HG02678 (cell line): ENCODE measurements around the gene RADIL.

ENCODE experiments used
- ATAC-seq: cut with Tn5 transposase; IDR thresholded peaks from one replicate; pipeline ENCODE4 v1.9.1; 2021; ENCODE audit warnings: mild to moderate bottlenecking, moderate library complexity; ENCODE audit not compliant: unreplicated experiment

RADIL gene

DNA sequence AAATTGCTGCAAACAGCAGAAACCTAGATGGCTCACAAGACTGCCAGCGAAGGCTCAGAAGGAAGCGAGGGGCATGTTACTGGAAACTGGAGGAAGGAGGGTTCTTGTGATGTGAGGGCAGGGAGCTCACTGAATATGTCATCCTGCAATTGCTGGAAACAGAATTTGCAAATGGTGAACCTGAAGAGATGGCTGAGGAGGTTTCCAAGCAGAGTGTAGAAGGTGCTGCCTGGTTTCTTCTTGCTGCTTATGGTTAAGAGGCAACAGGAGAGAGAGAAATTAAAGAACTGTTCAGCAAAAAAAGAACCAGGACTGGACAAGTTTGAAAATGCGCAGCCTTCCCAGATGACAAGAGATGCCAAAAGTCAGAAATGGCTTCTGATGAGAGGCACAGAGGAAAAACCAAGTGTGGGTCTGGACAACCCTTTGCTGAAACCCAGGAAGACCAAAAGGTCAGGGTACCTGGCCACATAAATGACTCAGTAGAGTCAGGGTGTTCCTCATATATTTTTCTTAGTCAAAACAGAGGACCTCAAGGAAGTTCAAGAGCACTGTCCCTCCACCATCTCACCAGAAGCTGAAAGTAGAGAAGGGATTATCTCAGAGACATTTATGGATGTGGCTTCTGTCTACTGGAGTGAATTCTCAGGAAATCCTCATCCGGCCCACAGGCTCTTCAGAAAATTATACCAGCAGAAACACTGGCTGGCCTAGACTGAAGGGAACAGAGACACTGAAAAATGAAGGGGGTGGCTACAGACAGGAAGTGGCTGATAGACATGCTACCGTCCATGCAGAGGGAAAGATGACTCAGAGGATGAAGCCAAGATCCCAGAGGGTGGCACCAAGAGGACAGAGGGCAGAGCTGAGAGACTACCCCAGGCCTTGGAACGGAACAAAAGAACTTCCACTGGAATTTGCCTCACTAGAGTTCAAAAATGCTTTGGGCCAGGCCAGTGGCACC, 31.8 kb downstream of the RADIL start:
- ATAC-seq = no peak

DNA sequence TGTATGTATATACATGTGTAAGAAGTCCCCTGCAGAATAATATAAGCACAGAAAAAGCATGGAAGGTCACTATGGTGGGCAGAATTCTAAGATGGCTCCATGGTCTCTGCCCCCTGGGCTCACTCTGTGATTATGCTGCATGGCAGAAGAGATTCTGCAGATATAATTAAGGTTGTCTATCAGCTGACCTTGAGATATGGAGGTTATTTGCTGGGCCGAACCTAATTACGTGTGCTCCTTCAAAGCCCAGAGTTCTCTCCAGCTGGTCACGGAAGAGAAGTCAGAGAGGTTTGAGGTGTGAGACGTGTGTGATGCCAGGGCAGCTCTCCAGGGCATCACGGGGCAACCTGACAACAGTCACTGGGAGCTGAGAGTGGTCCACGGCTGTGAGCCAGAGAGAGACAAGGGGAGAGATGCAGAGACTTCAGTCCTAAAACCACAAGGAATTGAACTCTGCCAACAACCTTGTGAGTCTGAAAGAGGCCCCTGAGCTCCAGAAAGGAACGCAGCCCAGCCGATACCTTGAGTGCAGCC, 33.2 kb downstream of the RADIL start:
- ATAC-seq = no peak

DNA sequence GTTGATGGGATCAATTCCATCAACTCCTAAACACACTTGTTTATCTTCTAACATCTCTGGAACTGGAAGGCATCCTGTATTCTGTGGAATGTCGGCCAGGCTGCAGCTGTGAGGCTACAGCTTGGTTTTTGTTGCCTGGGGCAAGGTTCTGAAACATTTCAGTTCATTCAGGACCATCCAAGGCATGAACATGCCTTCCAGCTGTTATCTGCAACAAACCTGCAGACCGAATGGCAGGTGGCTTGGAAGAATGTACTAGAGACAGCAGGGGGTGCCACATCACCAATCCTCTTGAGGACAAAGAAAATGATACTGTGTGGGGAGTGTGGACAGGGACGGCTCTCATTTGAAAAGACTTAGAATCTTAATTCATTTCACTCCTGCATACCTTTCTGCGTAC, 34.1 kb downstream of the RADIL start:
- no peak for ATAC-seq

DNA sequence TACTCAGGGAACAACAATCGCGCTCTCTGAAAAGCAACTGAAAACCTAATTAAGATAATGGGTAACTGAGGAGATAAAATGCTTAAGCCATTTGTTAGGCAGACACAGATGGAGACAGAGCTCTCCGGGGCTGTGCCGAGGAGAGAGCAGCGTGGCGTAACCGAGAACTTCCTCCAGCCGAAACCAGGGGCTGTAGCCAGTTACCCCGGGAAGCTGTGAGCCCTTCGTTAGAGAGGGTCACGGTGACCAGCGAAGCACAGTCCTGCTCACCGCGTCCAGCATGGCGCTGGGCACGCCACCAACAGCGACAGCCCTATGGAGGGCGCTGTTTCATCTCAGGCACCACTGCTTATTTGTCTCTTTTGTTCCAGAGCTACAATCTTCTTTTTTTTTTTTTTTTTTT, 37.8 kb downstream of the RADIL start:
- ATAC-seq = no peak

DNA sequence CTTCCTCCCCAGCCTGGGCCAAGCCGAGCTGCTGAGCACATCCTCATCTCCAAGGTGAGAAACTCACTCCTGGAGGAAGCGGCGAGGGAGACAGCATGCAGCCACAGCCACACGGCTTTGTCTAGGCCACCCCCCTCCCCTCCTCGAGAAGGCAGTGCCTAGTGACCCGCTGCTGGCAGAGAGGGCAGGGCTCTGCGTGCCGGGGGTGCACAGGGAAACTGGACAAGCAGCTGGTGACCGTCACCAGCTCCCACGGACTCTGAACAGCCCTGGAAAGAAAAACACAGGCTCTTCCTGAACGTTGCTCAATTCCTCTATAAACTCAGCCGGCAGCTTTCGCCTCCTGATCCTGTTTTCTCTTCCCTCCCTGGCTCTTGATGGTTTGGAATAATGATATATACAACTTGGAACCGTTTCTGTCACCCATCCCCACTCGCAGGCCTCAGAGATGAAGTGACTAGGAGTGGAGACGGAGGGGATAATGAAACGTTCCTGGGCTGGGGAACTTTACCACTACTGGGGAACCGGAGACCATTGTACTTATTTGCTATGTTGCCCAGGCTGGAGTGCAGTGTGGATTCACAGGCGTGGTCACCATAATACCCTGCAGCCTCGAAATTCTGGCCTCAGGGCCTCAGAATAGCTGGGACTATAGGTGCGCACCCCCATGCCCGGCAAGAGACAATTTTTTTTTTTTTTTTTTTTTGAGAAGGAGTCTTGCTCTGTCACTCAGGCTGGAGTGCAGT, 41.0 kb downstream of the RADIL start:
- no peak for ATAC-seq

DNA sequence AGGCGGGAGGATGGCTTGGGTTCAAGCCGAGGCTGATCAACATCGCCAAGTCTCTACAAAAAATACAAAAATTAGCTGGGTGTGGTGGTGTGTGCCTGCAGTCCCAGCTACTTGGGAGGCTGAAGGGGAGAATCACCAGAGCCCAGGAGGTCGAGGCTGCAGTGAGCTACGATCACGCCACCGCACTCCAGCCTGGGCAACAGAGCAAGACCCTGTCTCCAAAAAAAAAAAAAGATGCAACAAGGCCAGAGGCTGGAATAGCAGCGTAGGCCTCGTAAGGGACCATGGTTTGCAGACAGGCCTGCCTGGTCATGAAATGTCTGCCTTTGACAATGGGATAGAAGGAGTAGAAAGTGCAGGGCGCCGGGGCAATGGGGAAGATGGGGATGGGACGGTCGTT, 41.7 kb downstream of the RADIL start:
- no peak for ATAC-seq

DNA sequence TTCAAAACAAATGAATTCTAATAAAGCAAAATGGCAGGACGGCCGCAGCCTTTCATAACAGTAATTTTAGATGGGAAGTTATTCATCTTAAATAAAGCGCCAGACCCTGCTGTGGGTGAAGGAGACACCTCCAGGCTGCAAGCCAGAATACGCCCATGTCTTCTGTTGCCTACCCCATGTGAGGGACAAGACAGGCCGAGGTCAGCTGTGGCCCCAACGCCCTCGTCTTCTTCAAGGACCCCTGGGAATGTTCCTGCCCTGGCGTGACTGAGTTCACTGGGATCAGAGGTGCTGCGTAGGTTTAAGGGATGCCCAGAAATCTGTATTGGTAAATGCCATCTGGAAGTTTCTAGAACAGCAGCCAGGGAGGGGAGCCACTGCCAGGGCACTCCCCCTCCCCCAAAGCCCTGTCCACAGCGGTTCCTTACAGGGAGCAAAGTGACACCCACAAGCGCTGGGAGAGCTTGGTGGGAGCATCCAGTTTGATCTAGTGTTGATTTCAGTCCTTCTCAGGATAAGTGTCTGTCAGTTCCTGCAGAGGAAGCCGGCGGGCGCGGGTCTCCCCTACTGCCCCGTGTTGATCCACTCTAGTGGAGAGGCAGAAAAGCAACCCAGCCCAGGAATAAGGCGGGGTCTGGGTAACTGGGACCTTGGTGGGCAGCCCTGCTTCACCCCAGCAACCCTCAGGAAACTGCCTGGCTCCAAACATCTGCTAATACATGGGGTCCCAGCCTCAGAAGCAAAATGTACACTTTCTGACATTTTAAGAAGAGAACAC, 42.3 kb downstream of the RADIL start:
- ATAC-seq = no peak

DNA sequence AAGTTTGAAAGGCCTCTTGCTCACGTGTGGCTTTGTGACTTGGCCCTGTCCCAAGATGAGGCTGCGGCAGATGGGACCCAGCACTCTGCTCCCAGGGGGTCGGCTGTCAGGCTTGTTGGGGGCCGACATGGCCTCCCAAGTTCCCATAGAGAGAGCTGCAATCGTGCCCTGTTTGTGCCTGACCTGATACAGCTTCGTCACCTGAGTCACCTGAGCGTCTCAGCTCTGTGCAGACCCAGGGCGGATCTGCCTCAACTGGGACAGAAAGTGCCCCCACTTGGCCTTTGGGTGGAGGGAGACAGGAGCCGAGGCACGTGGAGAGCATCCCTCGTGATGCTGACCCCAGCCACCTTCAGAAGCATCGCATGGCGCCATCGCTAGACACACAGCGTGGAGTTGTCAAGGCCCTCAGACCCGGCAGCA, 43.4 kb downstream of the RADIL start:
- ATAC-seq = no peak

DNA sequence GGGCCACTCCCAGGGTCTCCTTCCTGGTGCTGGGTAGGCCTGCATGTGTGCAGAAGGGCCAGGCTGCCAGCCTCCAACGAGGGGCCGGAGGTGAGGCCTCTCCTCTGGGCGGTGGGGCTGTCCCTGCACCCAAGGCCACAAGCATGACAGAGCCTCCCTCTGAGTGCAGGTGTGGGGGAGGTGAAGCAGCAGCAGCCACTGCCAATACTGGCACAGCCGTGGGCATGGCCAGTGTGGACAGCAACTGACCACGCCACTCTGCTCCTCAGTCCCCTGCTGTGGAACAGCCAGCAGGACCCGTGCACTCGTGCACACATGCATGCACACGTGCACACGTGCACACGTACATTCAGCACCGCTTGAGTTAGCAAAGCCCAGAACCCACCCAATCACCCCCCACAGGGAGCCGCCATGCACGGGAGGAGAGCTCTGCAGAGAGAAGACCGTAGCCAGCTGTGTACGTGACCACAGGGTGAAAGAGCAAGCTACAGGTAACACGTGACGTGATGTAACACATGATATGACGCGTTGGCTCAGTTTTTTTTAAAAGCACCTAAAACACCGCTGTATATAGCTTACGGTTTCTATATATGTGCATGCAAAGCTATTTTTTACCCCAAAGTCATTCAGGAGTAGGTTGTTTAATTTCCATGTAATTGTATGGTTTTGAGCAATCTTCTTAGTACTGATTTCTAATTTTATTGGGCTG, 44.7 kb downstream of the RADIL start:
- ATAC-seq = no peak

DNA sequence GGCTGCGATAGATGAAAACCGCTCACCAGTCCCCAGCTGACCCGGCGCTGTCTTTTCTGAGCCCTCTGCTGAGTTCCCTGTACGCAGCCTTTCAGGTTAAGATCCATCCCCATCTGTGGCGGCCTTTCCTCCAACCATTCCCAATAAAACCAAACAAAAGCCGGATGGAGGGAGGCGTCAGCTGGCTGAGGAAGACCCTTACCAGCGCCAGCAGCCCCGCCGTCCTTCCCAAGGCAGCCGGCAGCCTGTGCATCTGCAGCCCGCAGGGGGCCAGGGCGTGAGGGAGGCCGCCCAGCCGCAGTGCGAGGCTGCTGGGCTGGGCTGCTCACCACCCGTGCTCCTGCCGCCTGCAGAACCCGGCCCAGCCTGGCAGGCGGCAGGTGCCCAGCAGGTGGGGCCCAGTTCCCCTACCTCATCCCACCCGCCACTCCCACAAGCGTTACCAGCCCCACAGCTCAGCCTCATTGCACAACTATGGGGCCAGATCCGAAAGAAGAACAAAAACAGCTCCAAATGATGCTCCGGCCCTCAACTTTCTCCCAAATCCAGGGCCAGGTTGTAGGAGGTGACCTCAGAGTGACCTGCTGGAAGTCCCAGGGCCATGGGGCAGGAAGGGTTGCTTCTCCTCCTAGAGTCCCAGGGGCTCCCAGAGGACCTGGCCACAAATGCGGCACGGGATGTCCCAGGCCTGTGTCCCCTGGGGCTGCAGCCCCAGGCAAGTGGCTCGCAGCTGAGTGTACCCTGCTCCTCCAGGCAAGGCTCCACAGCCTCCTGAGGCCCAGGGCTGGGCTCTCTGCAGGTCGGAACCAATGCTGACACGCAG, 45.5 kb downstream of the RADIL start:
- ATAC-seq = no peak

DNA sequence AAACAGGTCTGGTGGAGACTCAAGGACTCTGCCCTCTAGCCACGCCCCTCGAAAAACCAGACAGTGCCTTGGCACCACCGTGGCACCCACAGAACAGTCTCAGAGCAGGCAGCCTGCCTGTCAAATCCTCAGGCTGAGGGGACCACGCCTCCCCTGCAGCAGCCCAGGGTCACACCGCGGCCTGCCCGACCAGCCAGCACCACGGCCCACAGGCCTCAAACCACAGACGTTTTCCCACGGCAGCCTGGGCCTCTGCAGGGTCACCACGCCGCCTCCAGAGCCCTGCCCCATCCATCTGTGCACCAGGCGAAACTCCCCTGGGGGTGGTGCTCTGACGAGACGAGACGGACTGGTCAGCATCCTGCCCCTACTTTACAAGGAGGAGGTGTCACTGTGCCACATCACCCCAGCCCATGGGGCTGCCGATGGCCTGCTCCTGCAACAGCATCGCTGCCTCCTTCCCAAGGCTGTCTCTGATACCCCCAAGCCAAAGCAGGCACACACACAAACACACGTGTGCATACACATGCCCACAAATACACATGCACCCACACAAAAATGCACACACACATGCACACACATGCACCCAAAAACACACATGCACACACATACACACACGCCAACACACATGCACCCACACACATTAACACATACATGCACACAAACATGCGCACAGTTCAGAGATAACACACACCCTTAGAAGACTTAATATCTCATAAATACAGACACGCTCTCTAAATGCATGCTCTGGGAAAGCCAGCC, 46.3 kb downstream of the RADIL start:
- no peak for ATAC-seq

DNA sequence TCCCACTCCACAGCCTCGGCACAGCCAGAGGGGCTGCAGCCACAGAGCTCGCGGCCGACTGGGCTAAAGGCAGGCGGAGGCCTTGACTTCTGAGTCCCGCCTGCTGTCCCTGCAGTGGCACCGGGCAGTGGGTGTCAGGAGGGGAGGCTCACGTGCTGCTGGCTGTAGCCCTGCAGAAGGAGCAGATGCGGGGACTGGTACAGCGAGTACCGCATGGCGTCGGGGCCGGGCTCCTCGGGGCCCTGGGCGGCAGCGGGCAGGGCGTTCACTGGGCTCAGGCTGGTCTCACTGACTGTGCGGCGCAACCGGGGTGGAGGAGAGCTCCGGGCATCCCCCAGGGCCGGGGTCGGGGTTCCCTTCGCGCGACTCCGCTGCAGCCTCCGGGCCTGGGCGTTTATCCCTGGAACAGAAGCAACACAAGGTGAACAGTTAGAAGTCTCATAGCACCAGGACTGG, 47.3 kb downstream of the RADIL start:
- ATAC-seq = no peak

DNA sequence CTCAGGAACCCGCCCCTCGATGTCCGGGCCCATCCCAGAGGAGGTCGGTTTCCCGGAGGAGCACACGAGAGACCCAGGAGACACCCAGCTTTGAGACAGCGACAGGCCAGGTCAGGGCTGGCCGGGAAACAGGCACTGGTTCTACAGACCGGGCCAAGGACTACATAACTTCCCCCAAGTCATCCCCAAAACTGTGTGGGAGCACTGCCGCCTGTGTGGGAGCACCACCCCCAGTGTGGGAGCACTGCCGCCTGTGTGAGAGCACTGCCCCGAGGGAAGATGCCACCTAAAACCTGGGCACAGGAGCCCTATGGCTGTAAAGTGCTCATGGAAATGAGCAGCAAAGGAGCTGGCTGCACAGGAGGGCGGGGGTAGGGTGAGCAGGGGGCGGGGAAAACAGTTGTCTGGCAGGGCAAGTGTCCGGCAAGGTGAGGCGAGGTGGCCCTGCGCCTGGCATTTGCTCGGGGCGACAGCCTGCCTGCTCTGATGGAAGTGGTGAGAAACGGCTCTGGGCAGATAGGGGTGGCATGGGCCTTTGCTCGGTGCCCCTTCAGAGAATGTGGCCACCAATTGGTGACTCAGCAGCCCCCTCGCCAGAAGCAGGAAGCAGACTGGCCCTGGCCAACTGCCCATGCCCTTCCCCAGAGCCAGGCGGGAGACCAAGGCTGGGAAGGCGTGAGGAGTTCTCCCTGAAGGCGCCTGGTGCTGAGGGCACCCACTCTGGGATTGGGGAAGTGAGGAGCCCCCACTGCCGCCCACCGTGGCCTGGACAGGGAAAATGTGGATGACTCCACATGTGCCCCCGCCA, 47.9 kb downstream of the RADIL start:
- no peak for ATAC-seq

DNA sequence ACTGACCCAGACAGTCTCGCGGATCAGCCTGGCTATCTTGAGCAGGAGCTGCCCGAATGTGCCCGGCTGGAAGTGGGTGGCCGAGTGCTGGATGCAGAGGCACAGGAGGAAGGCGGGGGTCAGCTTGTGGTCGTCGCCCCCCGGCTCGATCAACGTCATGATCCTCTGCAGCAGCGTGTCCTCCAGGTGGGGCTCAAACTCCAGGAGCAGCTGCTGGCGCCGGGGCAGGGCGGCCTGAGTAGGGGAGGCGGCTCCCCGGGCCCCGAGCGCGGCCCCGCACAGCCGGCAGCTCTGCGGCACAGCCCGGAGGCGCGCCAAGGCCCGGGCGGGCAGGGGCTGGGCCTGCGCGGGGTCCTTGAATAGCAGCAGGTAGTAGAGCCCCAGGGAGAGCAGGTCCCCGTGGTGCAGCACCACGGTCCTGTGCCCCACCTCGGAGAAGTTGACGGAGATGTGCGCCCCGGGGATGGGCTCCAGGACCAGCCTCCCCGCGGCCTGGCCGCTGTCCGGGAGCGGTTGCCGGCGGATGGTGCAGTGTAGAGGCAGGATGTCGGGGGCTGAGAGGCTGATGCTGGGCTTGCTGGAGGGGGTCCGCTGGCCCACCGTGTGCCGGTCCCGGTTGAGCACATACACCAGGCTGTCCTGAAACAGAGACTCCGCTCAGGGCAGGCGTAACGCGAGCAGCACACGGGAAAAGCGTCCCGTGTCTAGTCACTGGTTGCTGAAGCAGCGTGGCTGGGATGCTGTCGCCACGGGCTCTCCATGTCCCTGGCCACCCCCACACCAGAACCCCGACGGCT, 48.7 kb downstream of the RADIL start:
- no peak for ATAC-seq

DNA sequence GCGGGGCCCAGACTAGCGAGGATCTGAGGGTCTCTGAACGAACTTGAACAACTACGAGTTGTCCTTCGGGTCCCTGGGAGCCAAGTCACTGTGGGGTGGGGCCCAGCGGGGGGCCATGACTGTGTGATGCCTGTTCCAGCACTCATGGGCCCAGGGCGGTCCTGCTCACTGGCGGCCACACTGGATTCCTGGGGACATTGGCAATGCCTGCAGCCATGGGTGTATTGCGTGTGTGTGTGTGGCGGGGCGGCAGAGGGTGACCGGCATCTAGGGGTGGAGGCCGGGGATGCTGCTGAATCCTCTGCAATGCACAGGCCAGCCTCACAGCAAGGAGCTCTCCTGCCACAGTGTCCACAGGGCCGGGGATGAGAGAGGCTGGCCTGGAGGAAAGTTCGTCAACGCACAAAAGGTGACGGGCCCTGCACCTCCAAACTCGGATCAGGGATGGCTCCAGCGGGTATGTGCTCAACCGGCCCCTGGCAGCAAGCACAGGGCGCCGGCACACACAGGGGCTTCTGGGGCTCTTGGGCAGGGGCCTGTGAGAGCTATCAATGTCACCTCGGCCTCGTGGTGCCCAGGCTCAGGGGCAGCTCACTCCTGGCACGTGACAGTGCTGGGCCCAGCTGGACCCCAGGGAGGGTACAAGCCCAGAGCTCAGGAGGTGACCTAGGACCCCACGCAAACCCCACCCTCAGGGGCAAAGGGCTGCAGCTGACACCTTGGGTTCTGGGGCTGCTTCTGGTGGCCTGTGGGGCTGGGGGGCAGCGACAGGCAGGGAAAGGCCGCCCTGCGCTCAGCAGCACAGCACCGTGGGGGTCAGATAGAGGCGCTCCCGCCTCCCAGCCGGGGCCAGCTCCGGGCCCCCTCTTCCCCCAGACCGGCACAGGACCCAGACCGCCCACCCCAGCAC, 49.6 kb downstream of the RADIL start:
- no peak for ATAC-seq

DNA sequence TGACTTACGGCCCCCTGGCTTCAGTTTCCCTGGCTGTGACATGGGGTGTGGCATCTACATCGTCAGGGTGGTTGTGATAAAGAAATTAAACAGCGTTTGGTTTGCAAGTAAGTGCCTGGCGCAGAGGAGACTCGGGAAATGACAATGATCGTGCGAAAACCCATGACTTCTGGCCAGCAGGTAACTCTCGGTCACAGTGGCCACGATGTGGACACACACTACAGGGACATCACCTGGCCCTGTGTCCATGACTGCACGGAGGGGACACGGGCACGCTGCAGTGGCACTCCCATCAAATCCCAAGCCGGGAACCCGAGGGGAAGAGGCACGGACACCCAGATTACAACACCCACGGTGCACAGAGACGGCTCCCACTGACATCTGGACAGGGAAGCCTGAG, 50.3 kb downstream of the RADIL start:
- no peak for ATAC-seq
